ENCODE results near the gene PHLDB1.

PHLDB1 gene

GRCh38 chr11:118653684-118654390 lies 46.4 kb downstream of the PHLDB1 start:
- no peak overlapping the region for H3K4me3 ChIP-seq (ENCODE audit: low read length)
- DNase-seq (ENCODE audit: low read depth, low spot score): no peak

DNA sequence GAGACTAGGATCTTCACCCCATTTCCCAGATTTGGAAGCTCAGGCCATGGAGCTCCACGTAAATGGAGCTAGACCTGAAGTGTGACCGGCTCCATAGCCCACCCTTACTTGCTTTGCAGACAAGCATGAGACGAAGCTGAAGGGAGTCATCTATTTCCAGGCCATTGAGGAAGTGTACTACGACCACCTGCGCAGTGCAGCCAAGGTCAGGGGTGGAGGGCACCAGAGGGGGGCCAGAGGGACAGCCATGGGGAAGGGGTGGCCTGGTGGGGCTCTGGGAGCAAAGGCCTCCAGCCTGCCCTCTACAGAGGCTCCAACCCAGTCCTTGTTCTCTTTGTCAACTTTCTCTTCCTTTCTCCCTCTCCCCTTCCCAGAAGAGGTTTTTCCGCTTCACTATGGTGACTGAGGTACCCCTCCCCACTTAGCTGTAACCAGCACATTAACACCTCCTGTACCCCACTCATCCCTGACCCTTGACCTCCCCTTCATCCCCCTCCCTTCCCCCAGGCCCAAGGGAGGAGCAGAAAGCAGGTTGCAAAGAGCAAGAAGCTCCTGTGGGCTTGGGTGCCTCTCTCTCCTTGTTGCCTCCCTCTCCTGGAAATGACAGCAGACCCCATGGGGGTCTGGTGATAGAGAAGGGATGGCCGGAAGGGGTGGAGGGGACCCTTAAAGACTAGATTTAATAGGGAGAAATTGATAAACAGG lies 48.2 kb downstream of the PHLDB1 start:
- DNase-seq (ENCODE audit: low read depth, low spot score): no peak
- H3K4me3 ChIP-seq (ENCODE audit: low read length): no peak overlapping the region

- DNase-seq (ENCODE audit: low read depth, low spot score): no peak
- H3K4me3 ChIP-seq (ENCODE audit: low read length): no peak overlapping the region
Observed at GRCh38 chr11:118656563-118657165, 49.2 kb downstream of the PHLDB1 start.

- no peak overlapping the region for H3K4me3 ChIP-seq (ENCODE audit: low read length)
- DNase-seq (ENCODE audit: low read depth, low spot score): no peak
Observed at GRCh38 chr11:118657238-118657637, 49.8 kb downstream of the PHLDB1 start.

DNA sequence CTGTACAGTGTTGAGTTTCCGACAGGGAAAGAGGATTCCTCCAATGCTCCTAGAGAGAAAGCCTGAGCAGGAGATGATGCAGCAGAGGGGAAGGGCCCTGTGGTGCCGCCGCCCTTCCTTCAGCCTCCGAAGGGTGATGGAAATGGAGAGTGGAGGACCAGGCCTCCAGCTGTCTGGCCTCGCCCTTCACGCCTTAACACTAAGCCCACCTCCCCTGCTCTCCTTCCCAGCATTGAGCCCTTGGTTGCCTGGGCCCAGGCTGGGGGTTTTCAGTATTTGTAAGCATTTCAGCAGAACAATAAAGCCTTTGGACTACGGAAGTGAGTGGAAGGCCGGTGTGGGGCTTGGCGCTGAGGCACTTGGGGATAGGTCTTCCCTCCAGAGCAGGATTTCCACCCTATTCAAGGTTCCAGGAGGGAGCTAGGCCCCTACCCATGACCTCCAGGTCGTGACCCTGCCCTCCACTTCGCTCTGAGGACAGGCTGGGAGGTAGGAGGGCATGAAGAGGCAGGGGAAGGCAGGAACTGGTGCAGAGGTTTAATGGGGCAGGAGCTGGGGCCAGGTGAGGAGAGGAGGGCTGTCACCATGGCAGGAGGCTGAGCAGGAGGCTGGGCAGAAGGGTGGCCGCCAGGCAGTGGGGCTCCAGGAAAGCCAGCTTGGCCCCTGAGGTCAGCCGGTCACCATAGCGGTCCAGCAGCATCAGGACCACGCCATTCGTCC lies 50.5 kb downstream of the PHLDB1 start:
- H3K4me3 ChIP-seq (ENCODE audit: low read length): no peak overlapping the region
- DNase-seq (ENCODE audit: low read depth, low spot score): no peak

- DNase-seq (ENCODE audit: low read depth, low spot score): no peak
- H3K4me3 ChIP-seq (ENCODE audit: low read length): no peak overlapping the region; the same call in 1 of the 2 replicates
Observed at GRCh38 chr11:118658429-118659313, 51.3 kb downstream of the PHLDB1 start.

GRCh38 chr11:118659314-118659952 lies 52.0 kb downstream of the PHLDB1 start:
- no peak overlapping the region; the same call in 1 of the 2 replicates for H3K4me3 ChIP-seq (ENCODE audit: low read length)
- peak; percentile 64 for DNase-seq (ENCODE audit: low read depth, low spot score)

- H3K4me3 ChIP-seq (ENCODE audit: low read length): no peak overlapping the region
- DNase-seq (ENCODE audit: low read depth, low spot score): no peak
Observed at GRCh38 chr11:118659953-118660680, 52.7 kb downstream of the PHLDB1 start.

GRCh38 chr11:118660681-118661424 lies 53.4 kb downstream of the PHLDB1 start:
- no peak for DNase-seq (ENCODE audit: low read depth, low spot score)

DNA sequence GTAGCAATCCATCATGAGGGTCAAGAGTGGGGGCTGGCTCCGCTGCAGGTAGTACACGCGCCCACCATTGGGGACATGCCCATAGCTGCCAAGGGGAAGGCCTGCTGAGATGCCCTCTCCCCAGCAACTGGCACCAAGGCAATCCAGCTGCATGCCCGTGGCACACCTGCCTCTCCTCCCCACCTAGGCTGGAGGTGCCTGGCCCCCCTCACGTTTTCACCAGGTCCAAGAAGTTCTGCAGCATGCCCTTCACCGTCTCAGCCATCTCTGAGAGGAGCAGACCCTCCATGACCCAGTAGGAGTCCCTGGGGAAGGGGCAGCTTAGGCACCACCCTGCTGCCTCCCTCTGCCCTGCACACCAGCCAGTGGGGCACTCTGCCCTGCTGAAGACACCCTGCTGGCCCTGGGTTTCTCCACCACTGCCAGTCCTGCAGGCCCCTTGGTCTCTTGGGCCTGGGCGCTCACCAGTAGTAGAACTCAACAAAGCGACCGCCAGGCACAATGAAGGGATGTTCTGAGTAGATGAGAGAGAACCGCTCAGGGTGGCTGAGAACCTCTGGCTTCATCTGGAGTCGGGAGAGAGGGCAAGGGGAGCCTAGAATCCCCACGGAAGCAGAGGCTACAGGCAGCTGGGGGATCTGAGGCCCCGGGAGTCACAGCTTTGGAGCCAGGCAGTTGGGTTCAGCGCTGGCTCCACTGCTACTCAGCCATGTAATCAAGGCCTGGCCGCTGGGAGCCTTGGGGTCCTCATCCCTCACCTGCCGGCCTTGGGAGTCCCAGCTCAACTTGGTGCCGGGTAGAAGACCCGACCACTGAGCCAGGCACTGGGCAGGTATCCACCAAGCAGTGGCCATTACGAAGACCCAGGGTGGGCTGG lies 54.2 kb downstream of the PHLDB1 start:
- H3K4me3 ChIP-seq (ENCODE audit: low read length): no peak overlapping the region
- DNase-seq (ENCODE audit: low read depth, low spot score): no peak

More at GRCh38 chr11:118660681-118661424, 53.4 kb downstream of the PHLDB1 start:
- no peak overlapping the region for H3K4me3 ChIP-seq (ENCODE audit: low read length)

DNA sequence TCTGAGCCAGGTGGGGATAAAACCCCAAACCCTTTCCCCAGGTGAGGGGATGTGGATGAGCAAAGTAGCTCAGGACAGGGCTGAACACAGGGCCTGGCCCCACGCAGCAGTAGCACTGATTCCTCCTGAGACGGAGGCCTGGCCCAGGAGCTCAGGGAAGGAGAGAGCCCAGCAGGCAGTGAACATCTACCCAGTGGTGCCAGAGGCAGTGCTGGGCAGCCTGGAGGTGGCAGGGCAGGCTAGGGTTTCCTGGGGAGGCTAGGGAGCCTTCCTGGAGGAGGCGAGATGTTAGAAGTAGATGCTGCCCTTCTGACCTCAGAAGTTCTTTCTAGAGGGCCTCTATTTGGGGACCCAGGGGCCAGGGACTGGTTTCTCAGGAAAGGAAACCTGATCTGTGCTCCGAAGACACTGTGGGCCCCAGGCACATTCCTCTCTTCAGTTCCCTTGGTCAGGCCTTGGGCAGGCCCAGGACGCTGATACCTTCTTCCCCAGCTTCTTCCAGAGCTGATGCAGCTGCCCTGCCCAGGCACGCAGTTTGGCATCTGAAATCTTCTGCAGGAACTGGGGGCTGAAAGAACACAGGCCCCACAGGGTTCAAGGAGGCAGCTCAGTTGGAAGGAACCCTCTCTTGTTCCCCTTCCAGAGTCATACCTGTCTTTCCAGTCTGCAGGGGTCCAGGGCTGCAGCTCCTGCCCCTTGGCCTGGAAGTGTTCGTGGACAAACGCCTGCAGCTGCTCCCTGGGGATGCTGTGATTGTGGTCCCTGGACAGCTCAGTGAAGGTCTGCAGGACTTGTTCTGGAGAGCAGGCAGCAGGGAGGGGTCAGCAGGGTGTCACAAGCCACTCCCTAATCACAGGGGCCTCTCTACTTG lies 55.2 kb downstream of the PHLDB1 start:
- no peak overlapping the region for H3K4me3 ChIP-seq (ENCODE audit: low read length)
- DNase-seq (ENCODE audit: low read depth, low spot score): no peak

- no peak overlapping the region for H3K4me3 ChIP-seq (ENCODE audit: low read length)
- DNase-seq (ENCODE audit: low read depth, low spot score): no peak
Observed at GRCh38 chr11:118663381-118663780, 56.0 kb downstream of the PHLDB1 start.

GRCh38 chr11:118663902-118664301 lies 56.5 kb downstream of the PHLDB1 start:
- no peak overlapping the region for H3K4me3 ChIP-seq (ENCODE audit: low read length)
- DNase-seq (ENCODE audit: low read depth, low spot score): no peak

GRCh38 chr11:118666371-118666770 lies 59.0 kb downstream of the PHLDB1 start:
- no peak for DNase-seq (ENCODE audit: low read depth, low spot score)
- H3K4me3 ChIP-seq (ENCODE audit: low read length): no peak overlapping the region

DNA sequence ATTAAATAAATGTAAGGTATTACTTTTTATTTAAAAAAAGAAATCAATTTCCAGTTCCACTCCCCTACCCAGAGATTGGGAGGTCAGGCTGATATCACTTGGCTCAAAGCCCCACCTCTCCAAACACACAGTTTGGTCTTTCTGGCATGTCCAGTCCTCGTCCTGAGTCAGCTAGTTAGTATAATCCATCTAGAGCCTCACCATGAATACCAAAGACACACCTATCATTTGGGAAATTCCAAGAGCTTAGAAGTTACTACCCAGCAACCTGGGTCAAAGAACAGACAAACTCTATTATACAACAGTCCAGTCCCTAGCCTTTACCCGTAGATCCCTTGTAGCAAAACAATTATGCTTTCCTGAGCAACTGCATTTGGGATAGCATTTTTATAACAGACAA lies 62.6 kb downstream of the PHLDB1 start:
- no peak for DNase-seq (ENCODE audit: low read depth, low spot score)
- no peak overlapping the region for H3K4me3 ChIP-seq (ENCODE audit: low read length)
